H1 (cell line): Measurements from ENCODE around the gene SORBS1.

Experiments
- ASH2L ChIP-seq: fragments of 200-600, 300-600 bp; sonication (generic); IDR thresholded peaks from one replicate; pipeline ENCODE4 v1.7.1; 2017; ENCODE audit warnings: low read length
- BACH1 ChIP-seq: IDR thresholded peaks from 2 replicates; pipeline ENCODE4 v1.6.1; 2012; ENCODE audit warnings: low read length, improper control_type of control experiment
- BRCA1 ChIP-seq: IDR thresholded peaks from 2 replicates; pipeline ENCODE4 v1.6.1; 2012; ENCODE audit warnings: low read depth, low read length, improper control_type of control experiment
- CBX5 ChIP-seq: fragments of 300-800, 300-1000 bp; sonication (generic); IDR thresholded peaks from 2 replicates; pipeline ENCODE4 v1.7.1; 2016; ENCODE audit warnings: antibody characterized with exemption, low read length, low read depth
- CEBPB ChIP-seq: IDR thresholded peaks from 2 replicates; pipeline ENCODE4 v1.6.1; 2012; ENCODE audit warnings: low read depth, low read length
- CTCF ChIP-seq, 3 experiments: IDR thresholded peaks; 1 replicate in 2 of 3; 2 replicates in 1 of 3; pipeline versions ENCODE4 v1.5.1 to v1.6.1; 2011; ENCODE audit warnings: low read length in 3 of 3, mild to moderate bottlenecking in 3 of 3, inconsistent platforms in 2 of 3, low read depth in 1 of 3, moderate library complexity in 1 of 3; ENCODE audit not compliant: insufficient read depth in 1 of 3; ENCODE audit errors: control extremely low read depth in 1 of 3
- EP300 ChIP-seq, 2 experiments: IDR thresholded peaks; 1 replicate in 1 of 2; 2 replicates in 1 of 2; pipeline ENCODE4 v1.6.1; 2011 to 2012; ENCODE audit warnings: low read depth in 2 of 2, low read length in 2 of 2, mild to moderate bottlenecking in 2 of 2, borderline replicate concordance in 1 of 2, inconsistent platforms in 1 of 2, moderate library complexity in 1 of 2
- EZH2 ChIP-seq: fragments of 200-600 bp; sonication (generic); IDR thresholded peaks from 2 replicates; pipeline ENCODE4 v1.7.1; 2012; ENCODE audit warnings: low read depth, mild to moderate bottlenecking, moderate library complexity, low read length, inconsistent platforms; ENCODE audit not compliant: severe bottlenecking
- JUN ChIP-seq: IDR thresholded peaks from 2 replicates; pipeline ENCODE4 v1.6.1; 2011; ENCODE audit warnings: low read depth, mild to moderate bottlenecking, improper control_type of control experiment, low read length
- POLR2A ChIP-seq, 2 experiments: IDR thresholded peaks; 1 replicate in 1 of 2; 2 replicates in 1 of 2; pipeline ENCODE4 v1.6.1; 2011; ENCODE audit warnings: low read depth in 2 of 2, low read length in 2 of 2, mild to moderate bottlenecking in 2 of 2; ENCODE audit errors: control extremely low read depth in 1 of 2
- RNF2 ChIP-seq: fragments of 200-900, 300-1000 bp; sonication (generic); IDR thresholded peaks from 2 replicates; pipeline ENCODE4 v1.7.1; 2016; ENCODE audit warnings: borderline replicate concordance, low read depth, mild to moderate bottlenecking, antibody characterized with exemption, low read length; ENCODE audit not compliant: poor library complexity, severe bottlenecking; ENCODE audit errors: missing control alignments
- SIX5 ChIP-seq: IDR thresholded peaks from 2 replicates; pipeline ENCODE4 v1.6.1; 2011; ENCODE audit warnings: mild to moderate bottlenecking, low read depth, low read length

DNA sequence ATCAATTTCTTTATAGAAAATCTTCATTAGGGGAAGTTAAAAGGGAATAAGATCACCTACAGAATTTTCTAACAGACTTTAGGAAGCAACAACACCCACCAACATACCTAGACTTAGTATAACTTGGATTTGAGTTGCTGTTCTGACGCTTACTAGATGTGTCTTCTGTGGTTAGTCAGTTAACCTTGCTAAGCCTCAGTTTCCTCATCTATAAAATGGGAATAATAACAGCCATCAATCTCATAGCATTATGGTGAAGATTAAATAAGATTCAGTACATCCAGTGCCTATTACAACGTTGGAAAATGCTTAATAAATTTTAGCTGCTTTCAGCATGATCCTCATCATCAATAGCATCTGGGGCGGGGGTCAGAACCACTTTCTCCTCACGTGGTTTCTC is 106.2 kb downstream of the SORBS1 start:
- no peak for TF ChIP-seq BACH1
- TF ChIP-seq POLR2A (IDR thresholded peaks at IDR 0.05; ENCODE audit: control extremely low read depth in 1 of 2, low read depth in 2 of 2, low read length in 2 of 2) = no peak
- TF ChIP-seq EP300 (IDR thresholded peaks at IDR 0.05; ENCODE audit: borderline replicate concordance in 1 of 2, low read depth in 2 of 2, low read length in 2 of 2) = no peak
- TF ChIP-seq CTCF (IDR thresholded peaks at IDR 0.05; ENCODE audit: control extremely low read depth in 1 of 3, insufficient read depth in 1 of 3, low read depth in 1 of 3, low read length in 3 of 3) = no peak
- no peak for TF ChIP-seq SIX5
- no peak for TF ChIP-seq CBX5
- TF ChIP-seq CEBPB = no peak
- no peak for TF ChIP-seq EZH2
- TF ChIP-seq ASH2L = no peak
- no peak for TF ChIP-seq JUN
- no peak for TF ChIP-seq BRCA1
- TF ChIP-seq RNF2 = no peak
